H9 (cell line): ENCODE measurements around the gene PCLAF. TPM values are rescaled to one million over a fixed set of nuclear protein-coding genes. Genes with fewer than 3 reads are reported as not detected.

Experiments
- DNase-seq: peaks from one replicate; pipeline ENCODE4 v3.0.0-alpha.2; 2017
- H2AFZ ChIP-seq: one replicate; pipeline ENCODE4 v1.6.1; 2013; ENCODE audit warnings: mild to moderate bottlenecking, low read length, control low read depth, moderate library complexity
- H2AK5ac ChIP-seq: 2 replicates; pipeline ENCODE4 v1.6.1; 2013; ENCODE audit warnings: low read length, control low read depth, mixed read lengths; ENCODE audit not compliant: insufficient read length
- H2BK120ac ChIP-seq: one replicate; pipeline ENCODE4 v1.6.1; 2013; ENCODE audit warnings: low read depth, mild to moderate bottlenecking, low read length, control low read depth, inconsistent platforms; ENCODE audit not compliant: poor library complexity, severe bottlenecking
- H2BK12ac ChIP-seq: 2 replicates; pipeline ENCODE4 v1.6.1; 2013; ENCODE audit warnings: low read length, control low read depth, mixed read lengths, low read depth; ENCODE audit not compliant: insufficient read length
- H2BK15ac ChIP-seq: 2 replicates; pipeline ENCODE4 v1.6.1; 2013; ENCODE audit warnings: low read depth, low read length, control low read depth
- H2BK20ac ChIP-seq: one replicate; pipeline ENCODE4 v1.6.1; 2013; ENCODE audit warnings: low read depth, mild to moderate bottlenecking, low read length, control low read depth, inconsistent platforms; ENCODE audit not compliant: poor library complexity, severe bottlenecking
- H2BK5ac ChIP-seq: 2 replicates; pipeline ENCODE4 v1.6.1; 2013; ENCODE audit warnings: low read length, control low read depth, mixed read lengths; ENCODE audit not compliant: insufficient read length
- H3K14ac ChIP-seq: 2 replicates; pipeline ENCODE4 v1.6.1; 2013; ENCODE audit warnings: low read length, control low read depth; ENCODE audit not compliant: insufficient read depth
- H3K18ac ChIP-seq: 2 replicates; pipeline ENCODE4 v1.6.1; 2013; ENCODE audit warnings: low read depth, mild to moderate bottlenecking, mixed read lengths, low read length, control low read depth; ENCODE audit not compliant: insufficient read length
- H3K23ac ChIP-seq: 2 replicates; pipeline ENCODE4 v1.6.1; 2013; ENCODE audit warnings: low read length, control low read depth, mixed read lengths, low read depth; ENCODE audit not compliant: insufficient read length
- H3K23me2 ChIP-seq: 2 replicates; pipeline ENCODE4 v1.6.1; 2013; ENCODE audit warnings: low read depth, mild to moderate bottlenecking, mixed read lengths, low read length, control low read depth; ENCODE audit not compliant: insufficient read length, poor library complexity, severe bottlenecking
- H3K27ac ChIP-seq: 2 replicates; pipeline ENCODE4 v1.5.1; 2013; ENCODE audit warnings: low read length, control low read depth, mixed read lengths, low read depth; ENCODE audit not compliant: insufficient read length
- H3K27me3 ChIP-seq: 2 replicates; pipeline ENCODE4 v1.6.1; 2013; ENCODE audit warnings: low read length, control low read depth, inconsistent platforms; ENCODE audit not compliant: insufficient read depth
- H3K4ac ChIP-seq: 2 replicates; pipeline ENCODE4 v1.6.1; 2013; ENCODE audit warnings: low read depth, mild to moderate bottlenecking, control low read depth, inconsistent platforms, low read length, moderate library complexity
- H3K4me1 ChIP-seq: 2 replicates; pipeline ENCODE4 v1.6.1; 2013; ENCODE audit warnings: low read length, control low read depth, inconsistent platforms; ENCODE audit not compliant: insufficient read depth
- H3K4me2 ChIP-seq: 2 replicates; pipeline ENCODE4 v1.6.1; 2013; ENCODE audit warnings: low read length, control low read depth, mixed read lengths; ENCODE audit not compliant: insufficient read length, insufficient read depth
- H3K56ac ChIP-seq: 2 replicates; pipeline ENCODE4 v1.6.1; 2013; ENCODE audit warnings: low read depth, mild to moderate bottlenecking, mixed read lengths, low read length, control low read depth; ENCODE audit not compliant: insufficient read length
- H3K79me1 ChIP-seq: 2 replicates; pipeline ENCODE4 v1.6.1; 2013; ENCODE audit warnings: low read depth, mild to moderate bottlenecking, moderate library complexity, low read length, control low read depth, inconsistent platforms; ENCODE audit not compliant: insufficient read depth, poor library complexity, severe bottlenecking
- H3K79me2 ChIP-seq: 2 replicates; pipeline ENCODE4 v1.6.1; 2013; ENCODE audit warnings: low read length, control low read depth, inconsistent platforms; ENCODE audit not compliant: insufficient read depth
- H3K9ac ChIP-seq: 2 replicates; pipeline ENCODE4 v1.6.1; 2013; ENCODE audit warnings: low read length, control low read depth, mixed read lengths; ENCODE audit not compliant: insufficient read length; ENCODE audit errors: extremely low read depth
- H3K9me3 ChIP-seq: one replicate; pipeline ENCODE4 v1.6.1; 2013; ENCODE audit warnings: low read depth, low read length, inconsistent platforms; ENCODE audit not compliant: control insufficient read depth
- H3T11ph ChIP-seq: one replicate; pipeline ENCODE4 v1.6.1; 2013; ENCODE audit warnings: mild to moderate bottlenecking, low read length, control low read depth, inconsistent platforms
- H4K20me1 ChIP-seq: one replicate; pipeline ENCODE4 v1.6.1; 2013; ENCODE audit not compliant: control insufficient read depth, insufficient read length, insufficient read depth
- H4K5ac ChIP-seq: 2 replicates; pipeline ENCODE4 v1.6.1; 2013; ENCODE audit warnings: low read depth, mild to moderate bottlenecking, mixed read lengths, low read length, control low read depth; ENCODE audit not compliant: insufficient read length
- H4K8ac ChIP-seq: replicated peaks from 2 replicates; pipeline ENCODE4 v1.6.1; 2013; ENCODE audit warnings: low read length, control low read depth, mixed read lengths, low read depth; ENCODE audit not compliant: insufficient read length
- H4K91ac ChIP-seq: 2 replicates; pipeline ENCODE4 v1.6.1; 2013; ENCODE audit warnings: low read depth, mild to moderate bottlenecking, moderate library complexity, mixed read lengths, low read length, control low read depth; ENCODE audit not compliant: insufficient read length
- H3K27ac Mint-ChIP-seq, 3 experiments: 2 replicates in 2 of 3; 3 replicates in 1 of 3; pipeline ENCODE4 v1.8.0; 2020 to 2021; ENCODE audit warnings: mixed read lengths in 3 of 3, mild to moderate bottlenecking in 1 of 3, moderate library complexity in 1 of 3
- H3K27me3 Mint-ChIP-seq: 2 replicates; pipeline ENCODE4 v1.8.0; 2021; ENCODE audit warnings: low read depth, mild to moderate bottlenecking, moderate library complexity, mixed read lengths
- H3K36me3 Mint-ChIP-seq, 3 experiments: 2 replicates in 2 of 3; 3 replicates in 1 of 3; pipeline ENCODE4 v1.8.0; 2020 to 2021; ENCODE audit warnings: low read depth in 3 of 3, mixed read lengths in 3 of 3; ENCODE audit not compliant: insufficient read depth in 1 of 3
- H3K4me1 Mint-ChIP-seq, 2 experiments: 2 replicates each; pipeline ENCODE4 v1.8.0; 2020; ENCODE audit warnings: mixed read lengths in 2 of 2
- H3K4me3 Mint-ChIP-seq, 2 experiments: 2 replicates in 1 of 2; 3 replicates in 1 of 2; pipeline ENCODE4 v1.8.0; 2020 to 2021; ENCODE audit warnings: mild to moderate bottlenecking in 2 of 2, mixed read lengths in 2 of 2, moderate library complexity in 1 of 2
- H3K9me3 Mint-ChIP-seq, 2 experiments: 2 replicates in 1 of 2; 3 replicates in 1 of 2; pipeline ENCODE4 v1.8.0; 2020; ENCODE audit warnings: mild to moderate bottlenecking in 2 of 2, mixed read lengths in 2 of 2, moderate library complexity in 1 of 2
- WGBS: extraction: QIAGEN DNeasy Blood & Tissue Kit; methylation state at CpG from one replicate; pipeline ENCODE4 v1.1.7; 2013; ENCODE audit warnings: missing lambda C conversion rate, low lambda C conversion rate, mixed read lengths; ENCODE audit not compliant: insufficient read length; ENCODE audit errors: extremely low coverage; 5-methylcytosine and 5-hydroxymethylcytosine counted together
- total RNA-seq: library from RNA; stranded (reverse); gene quantifications from 2 replicates; pipeline ENCODE4 v1.2.1, GENCODE V29; 2021
- TF ChIP-seq, protein P1 (sequence below): fragments of 200-600 bp; sonication (generic); conservative IDR thresholded peaks from 3 replicates; pipeline ENCODE4 v1.8.0; 2021; ENCODE audit warnings: antibody characterized with exemption, mild to moderate bottlenecking

PCLAF gene
- total RNA-seq, 1 experiment from 2014 or later: 65.6 TPM

DNA sequence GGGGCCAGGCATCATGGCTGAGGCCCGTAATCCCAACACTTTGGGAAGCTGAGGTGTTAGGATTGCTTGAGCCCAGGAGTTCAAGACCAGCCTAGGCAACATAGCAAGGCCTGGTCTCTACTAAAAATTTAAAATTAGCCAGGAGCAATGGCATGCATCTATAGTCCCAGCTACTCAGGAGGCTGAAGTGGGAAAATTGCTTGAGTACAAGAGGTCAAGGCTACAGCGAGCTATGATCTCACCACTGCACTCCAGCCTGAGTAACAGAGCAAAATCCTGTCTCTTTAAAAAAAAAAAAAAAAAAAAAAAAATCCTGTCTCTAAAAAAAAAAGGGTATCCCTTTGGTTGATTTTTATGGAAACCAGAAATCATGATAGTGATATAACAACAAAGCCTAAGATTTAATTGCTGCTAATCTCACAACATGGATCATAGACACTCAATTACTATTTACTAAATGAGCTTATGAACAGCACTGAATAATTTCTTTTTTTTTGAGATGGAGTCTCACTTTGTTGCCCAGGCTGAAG, 12.1 kb downstream of the PCLAF start:
- Histone ChIP-seq H3K9me3 (no peaks in the 10 kb centered on the region), H3K27me3 (no peaks in the 10 kb centered on the region), H2AK5ac (no peak overlapping the region), H2BK120ac (no peak overlapping the region), H3K56ac (no peak overlapping the region), H3K79me1 (no peaks in the 10 kb centered on the region), H3K79me2 (no peaks in the 10 kb centered on the region), H3K4me1 (no peaks in the 10 kb centered on the region), H3K18ac (no peak overlapping the region), H3K27ac (no peak overlapping the region), H4K8ac (no peak overlapping the region), H2BK20ac (no peak overlapping the region), H3T11ph (no peak overlapping the region), H2AFZ (no peak overlapping the region), H2BK5ac (no peak overlapping the region), H4K91ac (no peak overlapping the region), H4K5ac (no peak overlapping the region), H2BK15ac (no peak overlapping the region), H3K14ac (no peak overlapping the region), H3K4me2 (no peak overlapping the region), H4K20me1 (no peaks in the 10 kb centered on the region), H3K23ac (no peak overlapping the region), H3K9ac (no peak overlapping the region), H3K23me2 (no peaks in the 10 kb centered on the region), H2BK12ac (no peak overlapping the region), H3K4ac (no peak overlapping the region)
- H3K4me1 Mint-ChIP-seq: no peaks in the 10 kb centered on the region
- TF ChIP-seq, protein P1, sequence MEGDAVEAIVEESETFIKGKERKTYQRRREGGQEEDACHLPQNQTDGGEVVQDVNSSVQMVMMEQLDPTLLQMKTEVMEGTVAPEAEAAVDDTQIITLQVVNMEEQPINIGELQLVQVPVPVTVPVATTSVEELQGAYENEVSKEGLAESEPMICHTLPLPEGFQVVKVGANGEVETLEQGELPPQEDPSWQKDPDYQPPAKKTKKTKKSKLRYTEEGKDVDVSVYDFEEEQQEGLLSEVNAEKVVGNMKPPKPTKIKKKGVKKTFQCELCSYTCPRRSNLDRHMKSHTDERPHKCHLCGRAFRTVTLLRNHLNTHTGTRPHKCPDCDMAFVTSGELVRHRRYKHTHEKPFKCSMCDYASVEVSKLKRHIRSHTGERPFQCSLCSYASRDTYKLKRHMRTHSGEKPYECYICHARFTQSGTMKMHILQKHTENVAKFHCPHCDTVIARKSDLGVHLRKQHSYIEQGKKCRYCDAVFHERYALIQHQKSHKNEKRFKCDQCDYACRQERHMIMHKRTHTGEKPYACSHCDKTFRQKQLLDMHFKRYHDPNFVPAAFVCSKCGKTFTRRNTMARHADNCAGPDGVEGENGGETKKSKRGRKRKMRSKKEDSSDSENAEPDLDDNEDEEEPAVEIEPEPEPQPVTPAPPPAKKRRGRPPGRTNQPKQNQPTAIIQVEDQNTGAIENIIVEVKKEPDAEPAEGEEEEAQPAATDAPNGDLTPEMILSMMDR: no peak
- WGBS: no CpG with 5 or more reads among the region's 2 CpGs
- peaks cover 13 to 48% (median 29%) of the 10 kb centered on the region in 3 experiments; a peak in 6 of 7 replicates for H3K36me3 Mint-ChIP-seq
- H3K4me3 Mint-ChIP-seq: no peak overlapping the region
- no peaks in the 10 kb centered on the region for H3K27me3 Mint-ChIP-seq
- H3K27ac Mint-ChIP-seq: no peak overlapping the region
- H3K9me3 Mint-ChIP-seq: no peaks in the 10 kb centered on the region
- DNase-seq: no peak
